SJSA1 (cell line): ENCODE data around the gene RANGRF. TPM values are rescaled to one million over a fixed set of nuclear protein-coding genes. Genes with fewer than 3 reads are reported as not detected.
"Not testable (repeated sequence)": the region's sequence is repeated elsewhere in the genome, so short reads cannot be mapped to it uniquely, and the experiment has no call there.

ENCODE experiments used
- DNase-seq, 2 experiments: peaks; one replicate each; pipeline ENCODE4 v3.0.0-alpha.2; 2015 to 2020; ENCODE audit warnings: low spot score in 2 of 2, low read depth in 1 of 2
- H3K27ac ChIP-seq: fragments of 250-450 bp; sonication (Bioruptor Pico); 2 replicates; pipeline ENCODE4 v1.5.1; 2020; ENCODE audit warnings: mild to moderate bottlenecking, moderate library complexity
- H3K27me3 ChIP-seq: fragments of 250-450 bp; sonication (Bioruptor Pico); replicated peaks from 2 replicates; pipeline ENCODE4 v1.5.1; 2020; ENCODE audit warnings: mild to moderate bottlenecking, moderate library complexity
- H3K36me3 ChIP-seq: fragments of 250-450 bp; sonication (Bioruptor Pico); 2 replicates; pipeline ENCODE4 v1.5.1; 2020; ENCODE audit warnings: mild to moderate bottlenecking
- H3K4me1 ChIP-seq: fragments of 250-450 bp; sonication (Bioruptor Pico); replicated peaks from 2 replicates; pipeline ENCODE4 v1.6.1; 2021; ENCODE audit warnings: mild to moderate bottlenecking
- H3K4me3 ChIP-seq: fragments of 250-450 bp; sonication (Bioruptor Pico); 2 replicates; pipeline ENCODE4 v1.5.1; 2020; ENCODE audit warnings: mild to moderate bottlenecking
- H3K9me3 ChIP-seq: fragments of 250-450 bp; sonication (Bioruptor Pico); replicated peaks from 2 replicates; pipeline ENCODE4 v1.5.1; 2020; ENCODE audit warnings: mild to moderate bottlenecking
- total RNA-seq: library from RNA; depleted of rRNA; stranded (reverse); fragments of >200 nt; shearing (Covaris generic); gene quantifications from 2 replicates; pipeline ENCODE4 v1.2.3, GENCODE V29; 2014; rRNA removed

RANGRF gene
- total RNA-seq: 7.6 and 12.7 TPM in 2 replicates

GRCh38 chr17:8288336-8289102 is at the start of gene RANGRF:
TSS of gene RANGRF (plus strand) at chr17:8288670. CDS start at chr17:8288789, 119 bp downstream.
- Histone ChIP-seq H3K27ac (peak within 1 kb of the TSS; percentile 54), H3K4me3 (peak within 1 kb of the TSS; percentile 58), H3K9me3 (no peaks in the 10 kb centered on the region), H3K4me1 (peaks cover 11% of the 10 kb centered on the region), H3K27me3 (no peaks in the 10 kb centered on the region), H3K36me3 (0 out of 2 replicates have a peak, but pooled peaks cover 5% of the 10 kb centered on the region)
- DNase-seq: peak; percentile 76 to 83

- no peak overlapping the region for H3K27ac ChIP-seq
Measured at GRCh38 chr17:8243827-8244226, 44.6 kb upstream of the RANGRF start.

GRCh38 chr17:8244768-8245167 is 43.7 kb upstream of the RANGRF start:
- H3K4me3 ChIP-seq: no peak overlapping the region
- H3K36me3 ChIP-seq: no peaks in the 10 kb centered on the region
- no peak overlapping the region for H3K27ac ChIP-seq

More at GRCh38 chr17:8243827-8244226, 44.6 kb upstream of the RANGRF start:
- peaks cover 4% of the 10 kb centered on the region for H3K4me1 ChIP-seq
- H3K9me3 ChIP-seq: no peaks in the 10 kb centered on the region
- DNase-seq: no peak
- H3K36me3 ChIP-seq: no peaks in the 10 kb centered on the region
- no peak overlapping the region for H3K4me3 ChIP-seq
- no peaks in the 10 kb centered on the region for H3K27me3 ChIP-seq

GRCh38 chr17:8248751-8249607 is 39.5 kb upstream of the RANGRF start, which contains the start of gene PFAS:
TSS of gene PFAS (plus strand) at chr17:8249289. CDS start at chr17:8253938, 4,649 bp downstream.
- DNase-seq: peak; percentile 89 to 94
- peak within 1 kb of the TSS; percentile 36 for H3K27ac ChIP-seq
- H3K9me3 ChIP-seq: no peaks in the 10 kb centered on the region
- no peaks in the 10 kb centered on the region for H3K27me3 ChIP-seq
- peaks cover 9% of the 10 kb centered on the region for H3K4me1 ChIP-seq
- H3K36me3 ChIP-seq: peaks cover 2% of the 10 kb centered on the region; the same call in 1 of the 2 replicates
- peak within 1 kb of the TSS; percentile 67 for H3K4me3 ChIP-seq

More at GRCh38 chr17:8244768-8245167, 43.7 kb upstream of the RANGRF start:
- Histone ChIP-seq H3K4me1 (peaks cover 6% of the 10 kb centered on the region), H3K27me3 (no peaks in the 10 kb centered on the region), H3K9me3 (no peaks in the 10 kb centered on the region)
- no peak for DNase-seq

GRCh38 chr17:8249621-8250500 is 38.6 kb upstream of the RANGRF start:
- Histone ChIP-seq H3K4me1 (peaks cover 9% of the 10 kb centered on the region), H3K27ac (peak overlapping the region; percentile 36), H3K27me3 (no peaks in the 10 kb centered on the region), H3K4me3 (peak overlapping the region; percentile 67), H3K36me3 (peaks cover 7% of the 10 kb centered on the region), H3K9me3 (no peaks in the 10 kb centered on the region)
- DNase-seq: no peak

- H3K27ac ChIP-seq, H3K27me3 ChIP-seq, H3K4me1 ChIP-seq, DNase-seq, H3K9me3 ChIP-seq, H3K4me3 ChIP-seq: not testable (repeated sequence)
- peaks cover 22% of the 10 kb centered on the region for H3K36me3 ChIP-seq
Measured at GRCh38 chr17:8251411-8251810, 37.1 kb upstream of the RANGRF start.

- DNase-seq: no peak
- H3K27ac ChIP-seq: no peak overlapping the region
- H3K27me3 ChIP-seq: no peaks in the 10 kb centered on the region
- H3K36me3 ChIP-seq: peaks cover 39% of the 10 kb centered on the region
- no peaks in the 10 kb centered on the region for H3K9me3 ChIP-seq
- H3K4me3 ChIP-seq: no peak overlapping the region
- H3K4me1 ChIP-seq: peaks cover 6% of the 10 kb centered on the region; the same call in 1 of the 2 replicates
Measured at GRCh38 chr17:8253801-8254200, 34.7 kb upstream of the RANGRF start.

- H3K27me3 ChIP-seq: no peaks in the 10 kb centered on the region
- no peak overlapping the region for H3K4me3 ChIP-seq
- H3K27ac ChIP-seq: no peak overlapping the region
- H3K36me3 ChIP-seq: peaks cover 42% of the 10 kb centered on the region
- H3K4me1 ChIP-seq: peaks cover 3% of the 10 kb centered on the region; the same call in 1 of the 2 replicates
- no peaks in the 10 kb centered on the region for H3K9me3 ChIP-seq
- no peak for DNase-seq
Measured at GRCh38 chr17:8254881-8255280, 33.6 kb upstream of the RANGRF start.

- no peaks in the 10 kb centered on the region for H3K9me3 ChIP-seq
- no peak overlapping the region for H3K27ac ChIP-seq
- peaks cover 47% of the 10 kb centered on the region for H3K36me3 ChIP-seq
- H3K27me3 ChIP-seq: no peaks in the 10 kb centered on the region
- DNase-seq: no peak
- H3K4me3 ChIP-seq: no peak overlapping the region
- no peaks in the 10 kb centered on the region for H3K4me1 ChIP-seq
Measured at GRCh38 chr17:8255499-8255898, 33.0 kb upstream of the RANGRF start.

- no peak overlapping the region for H3K27ac ChIP-seq
- peaks cover 47% of the 10 kb centered on the region for H3K36me3 ChIP-seq
- H3K9me3 ChIP-seq: no peaks in the 10 kb centered on the region
- no peaks in the 10 kb centered on the region for H3K4me1 ChIP-seq
- DNase-seq: no peak
- H3K27me3 ChIP-seq: no peaks in the 10 kb centered on the region
- H3K4me3 ChIP-seq: no peak overlapping the region
Measured at GRCh38 chr17:8256291-8256690, 32.2 kb upstream of the RANGRF start.

GRCh38 chr17:8256691-8257090 is 31.8 kb upstream of the RANGRF start:
- Histone ChIP-seq H3K4me1 (no peaks in the 10 kb centered on the region), H3K27ac (no peak overlapping the region), H3K36me3 (peaks cover 47% of the 10 kb centered on the region), H3K9me3 (no peaks in the 10 kb centered on the region), H3K4me3 (no peak overlapping the region), H3K27me3 (no peaks in the 10 kb centered on the region)
- no peak for DNase-seq

- Histone ChIP-seq H3K27ac (no peak overlapping the region), H3K36me3 (peaks cover 53% of the 10 kb centered on the region), H3K27me3 (no peaks in the 10 kb centered on the region), H3K4me3 (no peak overlapping the region), H3K4me1 (no peaks in the 10 kb centered on the region), H3K9me3 (no peaks in the 10 kb centered on the region)
- DNase-seq: no peak
Measured at GRCh38 chr17:8257801-8258200, 30.7 kb upstream of the RANGRF start.

GRCh38 chr17:8264320-8264719 is 24.1 kb upstream of the RANGRF start:
- no peak overlapping the region for H3K27ac ChIP-seq
- no peaks in the 10 kb centered on the region for H3K4me1 ChIP-seq
- no peaks in the 10 kb centered on the region for H3K9me3 ChIP-seq
- DNase-seq: no peak
- peaks cover 53% of the 10 kb centered on the region for H3K36me3 ChIP-seq
- H3K4me3 ChIP-seq: no peak overlapping the region
- no peaks in the 10 kb centered on the region for H3K27me3 ChIP-seq
